Choroid plexus epithelial cell (primary cell): Measurements from ENCODE around the gene F5.

Source experiments
- DNase-seq: peaks from one replicate; pipeline ENCODE4 v3.0.0-alpha.2; 2010; ENCODE audit warnings: low read depth
- H3K4me3 ChIP-seq: 2 replicates; pipeline ENCODE4 v1.5.1; 2011; ENCODE audit warnings: low read depth, mild to moderate bottlenecking, control low read depth, low read length, moderate library complexity
- CTCF ChIP-seq: conservative IDR thresholded peaks from 2 replicates; pipeline ENCODE4 v1.5.1; 2011; ENCODE audit warnings: low read depth, mild to moderate bottlenecking, control low read depth, inconsistent platforms, low read length, moderate library complexity

F5 gene

DNA sequence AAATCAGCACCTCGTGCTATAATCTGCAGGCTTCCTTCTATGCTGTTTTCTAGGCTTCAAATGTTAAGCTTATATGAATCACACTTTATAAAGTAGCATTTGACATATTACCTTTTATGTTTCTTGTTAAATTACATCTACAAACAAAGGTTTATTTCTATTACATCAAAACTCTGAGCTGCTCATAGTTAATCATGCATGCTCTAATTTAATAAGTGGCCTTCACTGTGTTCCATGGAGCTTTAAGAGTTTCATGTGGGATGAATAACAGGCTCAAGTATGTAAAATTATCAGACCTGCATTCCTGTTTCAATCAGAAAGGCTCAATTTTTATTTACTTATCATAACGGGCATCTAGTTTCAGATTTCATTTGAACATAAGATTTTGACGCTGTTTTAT lies 113.5 kb downstream of the F5 start:
- peak; percentile 16 for DNase-seq
- no peak overlapping the region for H3K4me3 ChIP-seq
- TF ChIP-seq CTCF, result no peak

- H3K4me3 ChIP-seq, result no peak overlapping the region
- DNase-seq, result peak; percentile 13
- no peak for TF ChIP-seq CTCF
Measured at GRCh38 chr1:169468982-169469381, 117.3 kb downstream of the F5 start.

GRCh38 chr1:169466259-169467230 lies 119.7 kb downstream of the F5 start:
- peak; percentile 70 for DNase-seq
- H3K4me3 ChIP-seq, result no peak overlapping the region
- TF ChIP-seq CTCF, result peak; percentile 49

- TF ChIP-seq CTCF, result no peak
- no peak overlapping the region for H3K4me3 ChIP-seq
- no peak for DNase-seq
Measured at GRCh38 chr1:169465281-169465680, 121.0 kb downstream of the F5 start.
